GM13976 (cell line): ENCODE measurements around the gene EFCAB10.

Experiments
- DNase-seq: peaks from one replicate; pipeline ENCODE4 v3.0.0; 2012; ENCODE audit warnings: low spot score
- in situ Hi-C: fragments of 300-500 bp; cut with MboI; formaldehyde crosslinking; loops from one replicate; pipeline ENCODE4 v1.12.0; 2022; ENCODE audit warnings: low sequenced_read_pairs, mixed read lengths, inconsistent platforms; ENCODE audit not compliant: unreplicated experiment
- TF ChIP-seq, protein P1 (sequence below): IDR thresholded peaks from 2 replicates; pipeline ENCODE4 v1.5.1; 2012; ENCODE audit warnings: borderline replicate concordance, mild to moderate bottlenecking; ENCODE audit not compliant: insufficient read depth; ENCODE audit errors: extremely low read depth, missing control alignments, control extremely low read depth

The EFCAB10 gene

DNA sequence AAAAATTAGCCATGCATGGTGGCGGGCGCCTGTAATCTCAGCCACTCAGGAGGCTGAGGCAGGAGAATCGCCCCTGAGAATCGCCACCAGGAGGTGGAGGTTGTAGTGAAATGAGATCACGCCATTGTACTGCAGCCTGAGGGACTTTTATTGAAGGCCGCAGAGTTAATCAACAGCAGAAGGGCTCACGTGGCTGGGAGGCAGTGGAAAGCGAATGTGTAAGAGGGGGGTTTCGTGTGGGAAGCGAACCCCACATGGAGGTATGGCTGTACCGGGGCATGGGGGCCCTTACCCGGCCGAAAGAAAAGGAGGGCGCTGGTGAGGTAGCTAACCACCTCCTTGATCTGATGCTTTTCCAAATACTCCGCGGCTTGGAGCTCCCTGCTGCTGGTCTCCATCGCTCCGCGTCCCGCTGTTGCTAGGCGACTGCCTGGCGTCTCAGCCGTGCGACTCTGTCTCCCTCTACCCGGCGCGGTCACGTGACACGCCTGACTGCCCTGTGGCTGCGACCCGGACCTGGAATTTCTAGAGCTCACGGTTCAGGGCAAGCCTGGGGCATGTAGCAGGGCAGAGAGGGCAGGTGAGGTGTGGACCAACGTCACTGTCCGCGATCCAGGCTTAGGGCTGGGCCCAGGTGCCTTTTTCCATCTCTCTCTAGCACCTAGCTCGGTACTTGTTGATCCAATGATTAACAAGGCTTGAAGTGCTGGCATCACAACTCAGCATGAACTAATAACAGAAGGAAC is at the start of gene EFCAB10:
EFCAB10 (minus strand) TSS at position 428 of the 746 bp plus-strand sequence; CDS start at position 398, 30 bp downstream.
- TF ChIP-seq, protein P1, sequence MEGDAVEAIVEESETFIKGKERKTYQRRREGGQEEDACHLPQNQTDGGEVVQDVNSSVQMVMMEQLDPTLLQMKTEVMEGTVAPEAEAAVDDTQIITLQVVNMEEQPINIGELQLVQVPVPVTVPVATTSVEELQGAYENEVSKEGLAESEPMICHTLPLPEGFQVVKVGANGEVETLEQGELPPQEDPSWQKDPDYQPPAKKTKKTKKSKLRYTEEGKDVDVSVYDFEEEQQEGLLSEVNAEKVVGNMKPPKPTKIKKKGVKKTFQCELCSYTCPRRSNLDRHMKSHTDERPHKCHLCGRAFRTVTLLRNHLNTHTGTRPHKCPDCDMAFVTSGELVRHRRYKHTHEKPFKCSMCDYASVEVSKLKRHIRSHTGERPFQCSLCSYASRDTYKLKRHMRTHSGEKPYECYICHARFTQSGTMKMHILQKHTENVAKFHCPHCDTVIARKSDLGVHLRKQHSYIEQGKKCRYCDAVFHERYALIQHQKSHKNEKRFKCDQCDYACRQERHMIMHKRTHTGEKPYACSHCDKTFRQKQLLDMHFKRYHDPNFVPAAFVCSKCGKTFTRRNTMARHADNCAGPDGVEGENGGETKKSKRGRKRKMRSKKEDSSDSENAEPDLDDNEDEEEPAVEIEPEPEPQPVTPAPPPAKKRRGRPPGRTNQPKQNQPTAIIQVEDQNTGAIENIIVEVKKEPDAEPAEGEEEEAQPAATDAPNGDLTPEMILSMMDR = no peak
- peak; percentile 71 for DNase-seq
- in situ Hi-C loops = no loop called here

GRCh38 chr7:105625986-105626385 is 44.7 kb upstream of the EFCAB10 start:
- in situ Hi-C loops = no loop called here
- TF ChIP-seq, protein P1 = no peak
- no peak for DNase-seq

DNA sequence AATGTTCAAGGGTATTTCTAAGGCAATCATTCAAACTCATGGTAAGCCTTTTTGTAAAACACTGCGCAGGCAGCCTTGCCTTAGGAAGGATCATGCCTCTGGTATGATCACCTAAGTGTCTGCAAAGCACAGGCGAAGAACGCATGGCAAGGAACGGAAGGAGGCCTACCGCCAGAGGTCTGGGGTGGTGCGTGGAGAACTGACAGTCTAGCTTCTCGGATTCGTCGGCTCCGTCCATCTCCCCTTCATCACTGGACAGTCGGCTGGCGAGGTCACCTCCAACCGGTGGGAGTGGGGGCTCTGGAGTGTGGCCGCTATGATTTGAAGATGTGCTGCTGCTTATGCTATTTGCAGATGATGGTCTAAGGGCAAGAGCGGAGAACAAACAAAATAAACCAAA is 42.6 kb upstream of the EFCAB10 start:
- in situ Hi-C loops = no loop called here
- DNase-seq = no peak
- TF ChIP-seq, protein P1 = no peak

- in situ Hi-C loops = no loop called here
Measured at GRCh38 chr7:105623378-105623777, 42.1 kb upstream of the EFCAB10 start.

DNA sequence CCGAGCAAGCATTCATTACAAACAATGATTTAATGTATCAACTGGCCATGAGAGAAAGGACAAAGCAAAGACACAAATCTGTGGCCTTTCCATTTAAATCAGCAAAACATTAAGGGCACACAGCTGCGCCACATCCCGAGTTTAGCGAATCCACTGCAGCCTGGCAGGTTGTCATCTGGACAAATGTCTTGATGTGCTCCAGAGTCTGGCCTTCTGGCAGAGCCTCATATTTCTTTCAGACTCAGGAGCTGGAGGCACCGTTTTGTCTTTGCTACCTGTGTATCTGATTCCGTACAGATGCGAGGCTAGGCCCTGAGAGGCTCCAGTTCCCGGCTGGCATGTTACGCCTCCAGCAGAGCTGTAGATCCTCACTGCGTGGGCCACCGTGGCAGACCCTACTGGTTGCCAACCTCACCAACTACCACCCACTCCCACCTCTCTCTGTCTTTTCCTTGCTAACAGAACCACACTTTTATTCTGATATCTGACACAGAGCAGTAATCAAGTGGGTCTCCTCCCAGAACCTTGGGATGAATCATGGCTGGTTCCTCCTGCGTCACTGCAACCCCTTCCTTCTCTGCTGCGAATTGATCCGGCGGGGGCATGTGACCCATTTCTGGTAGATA is 40.9 kb upstream of the EFCAB10 start:
- in situ Hi-C loops = no loop called here
- TF ChIP-seq, protein P1 = no peak
- DNase-seq = no peak

More at GRCh38 chr7:105623378-105623777, 42.1 kb upstream of the EFCAB10 start:
- DNase-seq = no peak
- TF ChIP-seq, protein P1 = no peak

DNA sequence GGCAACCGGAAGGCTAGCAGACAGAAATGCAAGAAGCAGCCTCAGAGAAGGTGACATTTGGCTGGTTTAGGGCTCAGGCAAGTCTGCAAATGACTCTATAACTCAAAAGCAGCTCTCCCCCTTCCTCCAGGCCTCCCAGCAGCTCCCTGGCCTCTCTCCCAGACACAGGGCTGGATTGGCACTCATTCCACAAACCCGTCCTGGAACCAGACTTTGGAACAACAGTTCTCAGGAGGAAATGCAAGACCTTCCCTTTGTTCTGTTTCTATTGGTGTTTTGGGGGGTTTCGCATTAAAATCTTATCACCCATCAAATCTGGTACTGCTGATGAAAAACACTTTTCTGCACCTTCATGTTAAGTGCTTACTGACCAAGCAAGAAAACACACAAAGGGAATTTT is 40.3 kb upstream of the EFCAB10 start:
- DNase-seq = no peak
- in situ Hi-C loops = no loop called here
- TF ChIP-seq, protein P1 = no peak
